GM20431 (cell line): ENCODE measurements around the gene TRMT112.
"Not testable (repeated sequence)": the region's sequence is repeated elsewhere in the genome, so short reads cannot be mapped to it uniquely, and the experiment has no call there.

ENCODE experiments used
- in situ Hi-C: fragments of 300-500 bp; cut with MseI, MboI; formaldehyde crosslinking; loops from one replicate; pipeline ENCODE4 v1.15.0; 2020; ENCODE audit warnings: low sequenced_read_pairs; ENCODE audit not compliant: unreplicated experiment

TRMT112 gene

GRCh38 chr11:64314805-64315561, 2.4 kb downstream of the TRMT112 start:
- in situ Hi-C loops = no loop called here

GRCh38 chr11:64314146-64314804, 3.1 kb downstream of the TRMT112 start:
- in situ Hi-C loops = no loop called here

GRCh38 chr11:64313491-64314145, 3.7 kb downstream of the TRMT112 start:
- in situ Hi-C loops = no loop called here

GRCh38 chr11:64312947-64313346, 4.4 kb downstream of the TRMT112 start:
- in situ Hi-C loops = no loop called here

- in situ Hi-C loops = not testable (repeated sequence)
Measured at GRCh38 chr11:64307795-64308194, 9.6 kb downstream of the TRMT112 start.

- in situ Hi-C loops = no loop called here
Measured at GRCh38 chr11:64306876-64307622, 10.3 kb downstream of the TRMT112 start.

- in situ Hi-C loops = no loop called here
Measured at GRCh38 chr11:64306563-64306875, 10.8 kb downstream of the TRMT112 start.

GRCh38 chr11:64305691-64306562, 11.4 kb downstream of the TRMT112 start:
- in situ Hi-C loops = no loop called here

- in situ Hi-C loops = no loop called here
Measured at GRCh38 chr11:64305075-64305690, 12.2 kb downstream of the TRMT112 start, which contains the start of gene ESRRA. Gene ESRRA (plus strand): TSS chr11:64305524. CDS start chr11:64307180, 1,656 bp downstream.

GRCh38 chr11:64304316-64305072, 12.9 kb downstream of the TRMT112 start:
- in situ Hi-C loops = no loop called here

GRCh38 chr11:64304032-64304315, 13.4 kb downstream of the TRMT112 start:
- in situ Hi-C loops = no loop called here

- in situ Hi-C loops = no loop called here
Measured at GRCh38 chr11:64303109-64304031, 14.0 kb downstream of the TRMT112 start.

GRCh38 chr11:64299847-64300648, 17.3 kb downstream of the TRMT112 start, which contains the start of gene CATSPERZ:
Gene CATSPERZ (plus strand): TSS chr11:64300358. CDS start chr11:64300411, 53 bp downstream.
- in situ Hi-C loops = no loop called here

- in situ Hi-C loops = no loop called here
Measured at GRCh38 chr11:64298966-64299846, 18.2 kb downstream of the TRMT112 start.

GRCh38 chr11:64297699-64298358, 19.5 kb downstream of the TRMT112 start:
- in situ Hi-C loops = no loop called here
